GM04503 (cell line): ENCODE measurements around the gene TUBB2B.
"Not testable (repeated sequence)": the region's sequence is repeated elsewhere in the genome, so short reads cannot be mapped to it uniquely, and the experiment has no call there.

Source experiments
- DNase-seq: peaks from one replicate; pipeline ENCODE4 v3.0.0-alpha.2; 2012; ENCODE audit warnings: low read depth

TUBB2B gene

GRCh38 chr6:3209114-3210023 is 18.1 kb downstream of the TUBB2B start:
- peak; percentile 93 for DNase-seq

- no peak for DNase-seq
Observed at GRCh38 chr6:3208775-3209113, 18.7 kb downstream of the TUBB2B start.

DNA sequence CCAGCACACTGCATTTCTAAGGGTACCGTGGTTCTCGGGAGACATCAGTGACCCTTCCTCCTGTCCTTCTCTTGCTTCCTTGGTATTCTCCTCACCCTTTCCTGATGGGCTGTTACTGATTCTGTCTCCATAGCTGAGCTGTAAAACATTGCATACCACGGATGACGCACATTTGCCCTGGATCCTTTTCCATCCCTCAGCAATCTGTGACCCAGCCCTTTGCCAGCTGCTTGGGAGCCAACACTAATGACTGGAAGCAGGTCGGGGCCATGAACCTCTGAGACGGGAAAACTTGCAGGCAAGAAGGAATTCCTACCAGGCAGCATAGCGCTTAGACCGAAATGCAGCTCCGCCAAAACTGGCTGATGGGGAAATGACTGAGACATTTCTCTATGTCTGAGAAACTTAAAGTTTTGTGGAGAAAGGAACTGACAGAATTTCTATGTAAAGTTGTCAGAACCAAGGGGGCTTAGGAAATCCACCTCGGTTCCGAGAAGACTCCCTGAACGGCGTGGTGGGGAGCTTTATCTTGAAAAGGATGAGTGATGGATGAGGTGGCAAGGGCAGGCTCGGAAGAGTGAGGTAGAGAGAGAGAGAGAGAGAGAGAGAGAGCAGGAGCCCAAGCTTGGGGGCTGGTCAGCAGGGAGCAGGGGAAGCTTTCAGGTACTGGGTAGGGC is 19.2 kb downstream of the TUBB2B start:
- DNase-seq, result peak; percentile 97

GRCh38 chr6:3206339-3207015 is 21.0 kb downstream of the TUBB2B start:
- no peak for DNase-seq

GRCh38 chr6:3205913-3206312 is 21.5 kb downstream of the TUBB2B start:
- DNase-seq, result peak; percentile 91

GRCh38 chr6:3204921-3205320 is 22.5 kb downstream of the TUBB2B start:
- DNase-seq, result no peak

GRCh38 chr6:3202999-3203696 is 24.3 kb downstream of the TUBB2B start:
- DNase-seq, result peak; percentile 90

GRCh38 chr6:3201388-3201787 is 26.1 kb downstream of the TUBB2B start:
- no peak for DNase-seq

GRCh38 chr6:3200682-3201081 is 26.8 kb downstream of the TUBB2B start:
- DNase-seq, result no peak

- no peak for DNase-seq
Observed at GRCh38 chr6:3199382-3199781, 28.1 kb downstream of the TUBB2B start.

GRCh38 chr6:3197734-3198133 is 29.7 kb downstream of the TUBB2B start:
- DNase-seq, result not testable (repeated sequence)

DNA sequence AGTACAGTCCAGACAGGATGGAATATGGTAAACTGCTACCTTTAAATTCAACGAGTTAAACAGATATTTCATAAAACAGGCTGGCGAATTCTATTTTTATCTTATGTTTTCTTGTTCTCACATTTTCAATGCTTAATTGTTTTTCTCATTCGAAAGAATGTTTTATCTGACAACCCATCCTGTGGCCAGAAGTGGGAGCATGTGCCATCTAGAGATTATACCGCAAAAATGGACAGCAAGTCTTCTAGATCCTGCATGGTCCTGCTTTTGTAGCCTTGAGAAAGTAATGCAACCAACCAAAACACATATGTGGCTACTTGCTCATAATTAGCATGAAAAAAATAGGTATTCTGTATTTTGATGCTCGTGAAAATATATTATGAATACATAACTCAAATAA is 30.7 kb downstream of the TUBB2B start:
- no peak for DNase-seq

DNA sequence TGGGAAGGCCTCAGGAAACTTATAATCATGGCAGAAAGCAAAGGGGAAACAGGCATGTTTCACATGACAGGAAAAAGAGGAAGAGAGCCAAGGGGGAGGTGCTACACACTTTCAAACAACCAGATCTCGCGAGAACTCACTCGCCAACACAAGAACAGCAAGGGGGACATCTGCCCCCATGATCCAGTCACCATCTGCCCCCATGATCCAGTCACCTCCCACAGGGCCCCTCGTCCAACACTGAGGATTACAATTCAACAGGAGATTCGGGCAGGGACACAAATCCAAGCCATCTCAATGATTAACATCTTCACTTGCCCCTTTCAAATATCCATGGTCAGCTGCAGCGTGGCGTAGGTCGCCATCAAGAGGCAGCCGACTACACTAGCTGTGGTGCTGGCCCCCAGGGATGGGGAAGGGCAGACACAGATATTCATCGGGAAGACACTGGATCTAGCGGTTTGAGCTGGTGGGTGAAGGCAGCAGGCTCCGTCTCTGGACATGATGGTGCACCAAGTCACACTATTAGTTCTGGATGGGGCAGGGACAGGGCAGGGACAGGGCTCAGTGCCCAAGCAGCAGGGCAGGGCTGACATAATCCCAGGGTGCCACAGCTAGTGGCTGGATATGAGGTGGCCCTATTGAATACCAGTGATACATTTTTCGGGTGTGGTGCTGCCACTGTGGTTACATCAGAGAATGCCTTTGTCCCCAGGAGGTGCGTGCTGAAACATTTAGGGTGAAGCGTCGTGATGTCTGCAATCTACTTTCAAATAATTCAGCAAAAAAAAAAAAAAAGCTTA is 31.6 kb downstream of the TUBB2B start:
- DNase-seq, result no peak

GRCh38 chr6:3195420-3195694 is 32.1 kb downstream of the TUBB2B start:
- DNase-seq, result no peak

- no peak for DNase-seq
Observed at GRCh38 chr6:3194535-3195419, 32.7 kb downstream of the TUBB2B start.

GRCh38 chr6:3193102-3193849 is 34.2 kb downstream of the TUBB2B start:
- DNase-seq, result no peak

DNA sequence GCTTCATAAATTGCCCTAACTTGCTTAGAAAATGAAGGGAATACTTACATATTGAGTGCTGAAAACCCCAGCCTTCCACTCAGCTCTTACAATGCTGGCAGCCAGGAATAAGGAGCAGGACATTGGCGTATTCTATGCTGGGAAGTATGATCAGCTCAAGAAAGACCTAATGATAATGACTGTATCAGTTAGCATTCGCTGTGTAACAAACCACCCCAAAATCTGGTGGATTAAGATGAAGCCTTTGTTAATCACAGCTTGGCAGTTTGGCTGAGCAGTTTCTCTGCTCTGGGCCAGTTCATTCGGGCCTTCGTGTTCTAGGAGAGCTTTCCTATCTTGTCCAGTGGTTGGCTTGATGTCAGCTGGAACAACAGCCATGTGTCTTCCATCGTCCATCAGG is 36.7 kb downstream of the TUBB2B start:
- DNase-seq, result no peak

GRCh38 chr6:3190056-3190455 is 37.4 kb downstream of the TUBB2B start:
- DNase-seq, result no peak

DNA sequence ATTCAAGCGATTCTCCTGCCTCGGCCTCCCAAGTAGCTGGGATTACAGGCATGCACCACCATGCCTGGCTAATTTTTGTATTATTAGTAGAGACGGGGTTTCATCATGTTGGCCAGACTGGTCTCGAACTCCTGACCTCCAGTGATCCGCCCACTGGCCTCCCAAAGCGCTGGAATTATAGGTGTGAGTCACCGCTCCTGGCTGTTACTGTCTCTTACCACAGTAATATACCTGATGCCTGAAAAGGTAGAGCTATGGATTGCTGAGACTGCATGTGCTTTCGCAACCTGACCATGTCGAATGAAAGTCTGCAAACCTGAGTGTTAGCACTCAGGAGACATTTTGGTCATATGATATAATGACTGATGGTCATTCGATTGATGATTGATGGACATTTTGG is 38.3 kb downstream of the TUBB2B start:
- not testable (repeated sequence) for DNase-seq

DNA sequence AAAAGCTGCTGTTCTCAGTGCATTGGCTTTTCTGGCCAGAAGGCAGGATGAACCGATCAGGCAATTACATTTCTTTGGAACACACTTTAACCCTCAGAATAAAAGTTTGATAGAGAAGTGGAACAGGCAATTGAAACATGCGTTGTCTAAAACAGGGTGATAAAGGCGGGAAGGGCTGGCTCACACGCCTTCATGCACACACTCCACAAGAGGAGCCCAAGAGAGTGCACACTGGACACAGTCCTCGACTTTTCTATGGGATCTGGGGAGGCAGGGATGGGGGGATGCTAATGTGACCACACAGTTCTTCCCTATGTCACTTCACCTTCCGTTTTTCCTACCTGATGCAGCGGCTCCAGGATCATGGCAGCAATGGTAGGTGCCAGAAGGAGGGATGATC is 39.2 kb downstream of the TUBB2B start:
- DNase-seq, result no peak
